Measurements from ENCODE around the gene BRAF. TPM values are rescaled to one million over a fixed set of nuclear protein-coding genes. Genes with fewer than 3 reads are reported as not detected.

BRAF gene
- total RNA-seq, 1 donor from 2014 or later: 44.6 TPM

DNA sequence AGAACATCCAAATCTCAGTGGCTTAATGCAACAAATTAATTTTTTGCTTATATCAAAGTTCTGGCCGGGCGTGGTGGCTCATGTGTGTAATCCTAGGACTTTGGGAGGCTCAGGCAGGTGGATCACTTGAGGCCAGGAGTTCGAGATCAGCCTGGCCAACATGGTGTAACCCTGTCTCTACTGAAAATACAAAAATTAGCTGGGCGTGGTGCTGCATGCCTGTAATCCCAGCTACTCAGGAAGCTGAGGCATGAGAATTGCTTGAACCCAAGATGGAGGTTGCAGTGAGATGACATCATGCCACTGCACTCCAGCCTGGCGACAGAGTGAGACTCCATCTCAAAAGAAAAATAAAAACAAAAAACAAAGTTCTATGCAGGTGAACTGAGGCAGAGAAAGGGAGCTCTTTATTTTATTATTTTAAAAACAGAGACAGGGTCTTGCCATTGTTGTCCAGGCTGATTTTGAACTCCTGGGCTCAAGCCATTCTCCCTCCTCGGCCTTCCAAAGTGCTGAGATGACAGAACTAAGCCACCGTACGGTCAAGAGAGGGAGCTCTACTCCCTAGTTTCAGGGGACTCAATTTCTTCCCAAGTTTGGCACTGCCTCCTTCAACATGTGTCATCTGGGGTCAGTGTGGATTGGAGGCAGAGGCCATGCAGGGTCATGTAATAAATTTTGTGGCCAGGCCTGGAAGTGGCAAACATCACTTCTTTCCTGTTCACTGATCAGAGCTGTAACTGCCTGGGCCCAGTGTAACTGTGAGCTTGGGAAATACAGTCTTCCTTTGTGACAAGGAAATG lies 249.6 kb downstream of the BRAF start:
- Mint-ChIP-seq H3K9me3 (no peaks in the 10 kb centered on the region), H3K4me1 (peaks cover 33% of the 10 kb centered on the region), H3K36me3 (peaks cover 23% of the 10 kb centered on the region), H3K27ac (peak overlapping the region; percentile 30), H3K27me3 (ENCODE audit: low read depth) (no peaks in the 10 kb centered on the region), H3K4me3 (peak overlapping the region; percentile 36)
- no peak for TF ChIP-seq CTCF (IDR thresholded peaks at IDR 0.05; ENCODE audit: unreplicated experiment)
- no peak for DNase-seq (ENCODE audit: low spot score in 2 of 2, unreplicated experiment in 2 of 2)

DNA sequence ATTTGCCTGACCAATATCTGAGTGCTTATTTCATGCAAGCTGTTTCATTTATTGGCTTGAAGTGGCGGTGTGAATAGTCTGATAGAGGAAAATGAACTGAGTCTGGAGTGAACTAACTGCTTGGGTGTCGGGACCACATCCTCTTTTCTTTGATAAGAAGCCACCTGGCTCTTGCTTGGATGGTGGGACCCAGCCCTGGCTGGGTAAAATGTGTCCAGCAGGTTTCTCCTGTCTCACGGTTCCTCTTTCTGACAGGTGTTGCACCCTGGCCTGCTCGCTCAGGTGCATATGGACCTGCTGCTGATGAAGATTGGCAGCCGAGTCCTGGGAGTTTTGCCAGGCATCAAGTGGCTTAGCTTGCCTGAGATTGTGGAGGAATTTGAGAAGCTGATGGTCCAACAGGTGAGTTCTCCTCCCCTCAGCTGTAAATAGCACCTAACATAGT lies 250.4 kb downstream of the BRAF start:
- TF ChIP-seq CTCF (IDR thresholded peaks at IDR 0.05; ENCODE audit: unreplicated experiment): no peak
- peak overlapping the region; percentile 79 for H3K4me3 Mint-ChIP-seq
- peak overlapping the region; percentile 15 for H3K27ac Mint-ChIP-seq
- no peak for DNase-seq (ENCODE audit: low spot score in 2 of 2, unreplicated experiment in 2 of 2)
- peaks cover 36% of the 10 kb centered on the region for H3K4me1 Mint-ChIP-seq
- no peaks in the 10 kb centered on the region for H3K27me3 Mint-ChIP-seq (ENCODE audit: low read depth)
- H3K9me3 Mint-ChIP-seq: no peaks in the 10 kb centered on the region
- peaks cover 20% of the 10 kb centered on the region for H3K36me3 Mint-ChIP-seq

DNA sequence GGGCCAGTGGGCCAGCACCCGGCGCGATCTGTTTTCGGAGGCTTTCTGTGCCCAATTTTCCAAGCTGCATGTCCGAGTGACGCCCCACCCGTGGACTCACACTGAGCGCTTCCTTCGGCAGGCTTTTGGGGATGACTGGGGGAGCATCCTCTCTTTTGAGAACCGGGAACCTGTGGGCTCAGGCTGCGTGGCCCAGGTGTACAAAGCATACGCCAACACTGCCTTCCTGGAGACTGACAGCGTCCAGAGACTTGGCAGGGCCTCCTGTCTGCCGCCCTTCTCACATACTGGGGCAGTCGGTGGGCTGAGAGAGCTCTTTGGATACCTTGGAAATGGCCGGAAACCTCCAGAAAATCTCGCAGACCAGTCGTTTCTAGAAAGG lies 251.0 kb downstream of the BRAF start:
- Mint-ChIP-seq H3K27me3 (ENCODE audit: low read depth) (no peaks in the 10 kb centered on the region), H3K27ac (peak overlapping the region; percentile 87), H3K9me3 (no peaks in the 10 kb centered on the region), H3K36me3 (peaks cover 14% of the 10 kb centered on the region), H3K4me1 (peaks cover 39% of the 10 kb centered on the region), H3K4me3 (peak overlapping the region; percentile 79)
- TF ChIP-seq CTCF (IDR thresholded peaks at IDR 0.05; ENCODE audit: unreplicated experiment): no peak
- DNase-seq (ENCODE audit: low spot score in 2 of 2, unreplicated experiment in 2 of 2): no peak

DNA sequence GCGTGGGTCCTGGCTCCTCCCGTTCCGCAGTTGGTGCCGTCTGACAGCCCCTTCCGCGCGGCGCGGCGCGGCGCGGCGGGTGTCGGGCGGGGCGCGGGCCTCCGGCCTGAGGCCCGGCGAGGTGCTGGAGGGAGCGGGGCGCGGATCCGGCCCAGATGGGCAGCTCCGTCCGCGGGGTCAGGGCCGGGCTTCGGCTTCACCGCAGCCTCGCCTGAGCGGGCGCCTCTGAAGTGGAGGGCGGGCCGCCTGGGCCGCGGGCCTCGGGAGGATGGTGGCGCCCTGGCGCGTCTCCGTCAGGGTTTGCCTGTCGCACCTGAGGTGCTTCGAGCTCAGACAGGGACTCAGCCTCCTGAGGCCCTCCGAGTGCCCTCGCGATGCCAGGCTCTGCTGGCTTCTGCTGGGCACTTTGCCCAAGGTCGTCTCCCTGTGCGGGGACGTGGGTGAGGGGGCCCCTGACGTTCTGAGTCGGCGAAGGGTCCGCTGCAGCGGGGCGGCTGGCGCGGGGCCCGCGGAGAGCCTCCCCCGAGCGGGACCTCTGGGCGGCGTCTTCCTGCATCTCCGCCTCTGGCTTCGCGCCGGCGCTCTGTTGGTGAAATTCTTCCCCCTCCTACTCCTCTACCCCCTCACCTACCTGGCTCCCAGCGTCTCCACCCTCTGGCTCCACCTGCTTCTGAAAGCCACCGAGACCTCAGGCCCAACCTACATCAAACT lies 251.5 kb downstream of the BRAF start:
- Mint-ChIP-seq H3K9me3 (no peaks in the 10 kb centered on the region), H3K27me3 (ENCODE audit: low read depth) (no peaks in the 10 kb centered on the region), H3K36me3 (peaks cover 10% of the 10 kb centered on the region), H3K4me3 (peak overlapping the region; percentile 79), H3K4me1 (peaks cover 45% of the 10 kb centered on the region), H3K27ac (peak overlapping the region; percentile 87)
- TF ChIP-seq CTCF (IDR thresholded peaks at IDR 0.05; ENCODE audit: unreplicated experiment): no peak
- DNase-seq (ENCODE audit: low spot score in 2 of 2, unreplicated experiment in 2 of 2): peak in 1 of 2 experiments; percentile 70

DNA sequence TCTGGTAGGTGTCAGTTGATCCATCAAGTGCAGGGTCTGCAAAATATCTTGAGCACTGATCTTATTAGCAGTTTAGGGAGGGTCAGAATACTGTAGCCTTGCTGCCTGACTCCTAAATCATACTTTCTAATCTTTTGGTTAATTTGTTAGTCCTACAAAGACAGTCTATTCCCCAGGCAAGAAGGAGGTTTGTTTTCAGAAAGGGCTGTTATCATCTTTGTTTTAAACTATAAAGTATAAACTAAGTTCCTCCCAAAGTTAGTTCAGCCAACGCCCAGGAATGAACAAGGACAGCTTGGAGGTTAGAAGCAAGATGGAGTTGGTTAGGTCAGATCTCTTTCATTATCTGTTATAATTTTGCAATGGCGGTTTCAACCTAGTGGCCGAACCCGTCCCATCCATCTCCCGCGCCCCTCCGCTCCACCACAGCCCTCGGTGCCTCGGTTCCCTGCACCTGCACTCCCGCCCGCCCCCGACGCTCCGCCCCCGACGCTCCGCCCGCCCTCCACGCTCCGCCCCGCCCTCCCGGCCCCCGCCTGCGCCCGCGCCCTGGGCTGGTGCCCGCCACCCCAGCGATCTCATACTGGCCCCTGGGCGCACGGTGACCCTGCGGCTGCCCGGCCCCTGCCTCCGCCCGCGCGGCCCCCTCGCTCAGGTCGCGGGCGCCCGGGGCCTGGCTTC lies 252.2 kb downstream of the BRAF start, which contains the start of gene ADCK2:
TSS of gene ADCK2 (plus strand) at position 564 of the 681 bp plus-strand sequence. CDS start 386 bp downstream, outside the sequence.
- peak within 1 kb of the TSS; percentile 87 for H3K27ac Mint-ChIP-seq
- no peaks in the 10 kb centered on the region for H3K9me3 Mint-ChIP-seq
- peak in 1 of 2 experiments; percentile 61 for DNase-seq (ENCODE audit: low spot score in 2 of 2, unreplicated experiment in 2 of 2)
- H3K27me3 Mint-ChIP-seq (ENCODE audit: low read depth): no peaks in the 10 kb centered on the region
- peaks cover 51% of the 10 kb centered on the region for H3K4me1 Mint-ChIP-seq
- no peak for TF ChIP-seq CTCF (IDR thresholded peaks at IDR 0.05; ENCODE audit: unreplicated experiment)
- H3K36me3 Mint-ChIP-seq: peaks cover 3% of the 10 kb centered on the region
- peak within 1 kb of the TSS; percentile 79 for H3K4me3 Mint-ChIP-seq
